Hippocampal formation (tissue), 2 donors: ENCODE data around the gene RIMBP2.

Experiments used
- DNase-seq, 2 donors: peaks; one replicate each; lab custom pipeline; 2025; lab: John Stamatoyannopoulos, UW

Gene RIMBP2

DNA sequence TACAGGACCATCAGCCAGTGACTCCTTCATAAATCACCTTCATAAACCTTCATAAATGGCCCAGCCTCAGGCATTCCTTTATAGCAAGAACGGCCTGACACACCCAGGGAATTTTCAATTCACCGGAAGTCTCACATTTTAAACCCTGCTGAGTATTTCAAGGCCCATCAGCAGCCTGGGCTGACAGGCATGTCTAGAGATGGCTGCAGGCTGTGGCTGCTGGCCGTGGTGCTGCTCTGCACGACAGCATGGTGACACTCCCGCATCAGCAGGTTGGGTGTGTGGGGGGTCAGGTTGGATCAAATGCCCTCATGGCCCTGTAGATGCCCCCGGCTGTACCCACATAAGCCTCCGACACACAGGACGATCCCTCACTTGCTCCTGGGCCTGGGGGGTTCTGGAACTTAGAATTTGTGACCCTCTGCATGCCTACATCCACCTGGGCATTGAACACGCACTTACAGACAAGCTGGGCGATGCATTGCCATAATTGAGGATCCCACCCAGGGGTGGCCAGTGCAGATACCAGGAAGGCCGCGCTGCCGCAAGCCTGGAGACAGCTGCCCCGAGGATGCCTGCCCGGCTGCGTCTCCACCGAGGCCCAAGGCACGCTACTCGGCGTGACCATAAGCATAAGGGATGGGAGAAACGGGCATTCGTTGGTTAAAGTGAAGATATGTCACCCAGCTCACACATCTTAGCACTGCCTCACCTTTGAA is 254.1 kb downstream of the RIMBP2 start:
- no peak for DNase-seq

- DNase-seq: no peak
Observed at GRCh38 chr12:130461447-130461815, 254.7 kb downstream of the RIMBP2 start.

DNA sequence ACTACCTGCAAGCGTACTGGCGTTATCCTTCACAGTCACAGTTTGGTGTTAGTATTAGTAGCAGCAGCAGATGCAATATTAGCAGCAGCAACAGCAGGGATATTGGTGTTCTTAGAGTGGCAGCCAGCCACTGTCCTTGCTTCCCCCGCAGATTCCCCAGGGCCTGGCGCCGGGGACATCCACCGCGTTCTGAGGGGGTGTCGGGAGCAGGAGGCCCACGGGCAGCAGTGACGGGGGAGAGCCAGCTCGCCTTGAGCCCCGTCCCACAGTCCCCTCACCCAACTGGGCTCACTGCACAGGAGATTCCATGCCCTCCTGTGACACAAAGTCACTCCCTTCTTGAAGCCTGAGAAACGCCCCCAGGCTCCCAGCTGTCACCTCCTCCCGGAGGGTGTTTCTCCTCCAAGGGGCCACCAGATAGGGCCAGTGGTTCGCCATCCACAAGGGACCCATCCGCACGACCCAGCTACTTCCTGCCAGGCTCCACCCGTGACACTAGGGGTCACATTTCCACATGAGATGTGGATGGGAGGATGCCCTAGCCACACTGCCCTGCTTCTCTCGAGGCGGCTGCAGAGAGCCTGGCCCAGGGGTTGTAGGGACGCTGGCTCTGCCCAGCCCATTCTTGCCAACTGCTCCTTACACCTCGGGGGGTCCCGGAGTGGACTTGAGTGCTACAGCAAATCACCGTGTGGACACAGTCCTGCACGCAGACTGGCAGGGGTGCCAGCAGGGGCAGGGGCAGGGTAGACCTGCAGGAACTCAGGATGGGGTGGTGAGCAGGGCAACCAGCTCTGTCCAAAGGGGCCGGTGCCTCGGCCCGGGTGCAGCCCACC is 255.3 kb downstream of the RIMBP2 start:
- DNase-seq: no peak

- no peak for DNase-seq
Observed at GRCh38 chr12:130459916-130460315, 256.2 kb downstream of the RIMBP2 start.

DNA sequence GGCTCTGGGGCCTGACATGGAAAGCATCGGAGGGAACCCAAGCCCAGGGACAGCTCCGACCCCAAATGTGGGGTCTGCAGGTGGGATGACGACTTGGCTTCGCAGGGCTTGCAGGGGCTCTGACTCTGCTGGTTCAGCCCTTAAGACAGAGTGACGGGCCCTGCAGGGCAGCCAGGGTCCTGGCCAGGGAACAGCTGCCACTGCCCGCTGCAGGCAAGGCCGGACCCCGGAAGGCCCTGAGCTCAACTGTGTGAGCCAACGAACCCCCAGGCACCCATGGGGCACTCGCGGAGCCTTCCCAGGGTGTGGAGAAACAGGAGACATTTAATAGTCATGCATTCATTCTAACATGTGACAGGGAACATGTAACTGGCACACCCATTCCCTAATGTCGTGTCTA is 257.8 kb downstream of the RIMBP2 start:
- no peak for DNase-seq

DNA sequence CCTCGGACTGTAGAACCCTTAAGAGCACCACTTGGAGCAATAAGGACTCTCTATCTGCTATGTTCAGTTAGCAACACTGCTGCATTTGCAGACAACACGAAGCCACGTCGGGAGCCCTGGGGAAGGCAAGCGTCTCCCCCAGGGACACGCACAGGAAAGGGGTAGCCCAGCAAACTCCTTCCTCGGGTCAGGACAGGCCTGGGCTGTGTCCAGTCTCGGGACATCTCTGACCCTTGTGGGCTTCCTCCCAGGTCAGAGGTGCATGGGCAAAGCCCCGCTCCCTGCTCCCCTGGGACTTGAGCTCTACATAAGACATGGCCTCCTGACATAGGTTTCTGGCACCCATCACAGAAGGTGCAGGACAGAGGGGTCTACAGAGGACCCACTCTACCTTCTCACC is 258.9 kb downstream of the RIMBP2 start:
- no peak for DNase-seq

- no peak for DNase-seq
Observed at GRCh38 chr12:130456375-130457199, 259.5 kb downstream of the RIMBP2 start.

DNA sequence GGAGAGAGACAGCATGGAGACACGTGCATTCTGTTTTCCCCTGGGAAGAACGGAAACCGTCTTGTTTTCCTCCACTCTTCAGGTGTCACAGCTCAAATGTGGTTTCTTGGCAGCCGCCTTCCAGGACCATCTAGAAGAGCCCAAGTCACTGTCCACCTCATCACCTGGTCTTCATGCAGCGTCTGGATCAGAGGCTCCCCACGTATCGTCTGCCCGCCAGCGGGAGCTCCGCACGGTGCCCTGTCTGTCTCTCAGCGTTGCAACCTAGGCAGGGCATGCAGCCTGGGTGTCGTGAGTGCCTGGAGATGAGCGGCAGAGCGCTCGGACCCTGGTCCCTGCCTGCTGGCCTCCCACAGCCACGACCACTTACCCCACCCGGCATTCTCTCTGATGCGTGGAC is 260.9 kb downstream of the RIMBP2 start:
- no peak for DNase-seq

GRCh38 chr12:130454296-130454695 is 261.8 kb downstream of the RIMBP2 start:
- no peak for DNase-seq

- no peak for DNase-seq
Observed at GRCh38 chr12:130452546-130452945, 263.6 kb downstream of the RIMBP2 start.

DNA sequence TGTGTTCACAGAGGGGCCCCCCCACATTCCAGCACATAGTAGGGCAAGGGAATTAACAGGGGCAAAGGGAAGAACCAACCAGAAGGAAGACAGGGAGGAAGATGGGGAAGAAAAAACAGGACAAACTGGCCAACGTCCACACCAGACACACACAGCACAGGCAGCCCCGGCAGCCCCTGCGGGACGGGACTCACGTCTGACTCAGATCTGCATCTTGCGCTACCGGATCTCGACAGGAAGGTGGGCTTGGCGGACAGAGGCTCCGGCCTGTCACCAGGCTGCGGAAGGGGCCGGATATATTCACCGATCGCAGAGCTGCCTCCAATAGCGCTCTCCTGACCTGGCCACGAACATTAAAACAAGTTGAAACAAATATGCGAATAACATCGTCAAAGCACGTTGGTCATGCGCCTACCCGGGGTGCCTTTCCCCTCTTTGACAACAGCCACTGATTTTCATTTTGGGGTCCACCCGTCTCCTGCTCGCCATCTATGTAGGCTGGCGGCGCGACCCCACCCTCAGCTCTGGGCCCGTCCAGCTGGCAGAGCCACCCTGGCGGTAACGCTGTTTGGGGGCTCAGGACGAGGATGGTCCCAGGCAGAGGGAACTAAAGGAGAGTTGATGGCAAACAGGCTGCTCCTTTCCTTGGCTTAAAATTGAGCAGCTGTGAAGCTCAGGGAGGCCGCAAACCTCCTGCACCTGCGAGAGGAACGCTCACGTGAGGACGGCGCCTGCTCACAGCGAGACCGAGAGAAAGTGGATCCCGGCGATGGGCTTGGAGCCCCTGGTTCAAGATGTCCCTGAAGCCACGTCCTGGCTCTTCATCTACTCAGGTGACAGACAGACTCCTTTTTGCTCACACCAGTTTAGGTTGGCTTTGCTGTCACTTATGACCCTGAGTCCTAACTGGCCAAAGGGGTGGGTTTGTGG is 264.8 kb downstream of the RIMBP2 start:
- DNase-seq: no peak

DNA sequence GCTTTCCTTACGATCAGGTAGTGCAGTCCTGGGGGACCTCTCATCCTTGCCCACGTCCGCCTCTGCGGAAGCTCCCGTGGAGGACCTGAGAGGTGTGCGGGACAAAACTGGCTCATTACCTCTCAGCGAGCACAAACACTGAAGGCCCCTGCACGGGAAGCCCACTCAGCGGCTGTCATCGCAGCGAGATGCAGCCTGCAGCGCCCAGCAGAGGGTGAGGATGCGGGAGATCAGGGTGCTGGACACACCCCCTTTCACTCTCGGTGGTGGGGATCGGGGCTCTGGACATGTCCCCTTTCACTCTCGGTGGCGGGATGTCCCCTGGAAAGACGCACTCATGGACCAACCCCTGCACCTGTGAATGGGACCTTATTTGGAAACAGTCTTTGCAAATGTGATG is 266.8 kb downstream of the RIMBP2 start:
- DNase-seq: no peak

GRCh38 chr12:130448044-130448821 is 267.9 kb downstream of the RIMBP2 start:
- DNase-seq: no peak

GRCh38 chr12:130447655-130447965 is 268.5 kb downstream of the RIMBP2 start:
- no peak for DNase-seq

DNA sequence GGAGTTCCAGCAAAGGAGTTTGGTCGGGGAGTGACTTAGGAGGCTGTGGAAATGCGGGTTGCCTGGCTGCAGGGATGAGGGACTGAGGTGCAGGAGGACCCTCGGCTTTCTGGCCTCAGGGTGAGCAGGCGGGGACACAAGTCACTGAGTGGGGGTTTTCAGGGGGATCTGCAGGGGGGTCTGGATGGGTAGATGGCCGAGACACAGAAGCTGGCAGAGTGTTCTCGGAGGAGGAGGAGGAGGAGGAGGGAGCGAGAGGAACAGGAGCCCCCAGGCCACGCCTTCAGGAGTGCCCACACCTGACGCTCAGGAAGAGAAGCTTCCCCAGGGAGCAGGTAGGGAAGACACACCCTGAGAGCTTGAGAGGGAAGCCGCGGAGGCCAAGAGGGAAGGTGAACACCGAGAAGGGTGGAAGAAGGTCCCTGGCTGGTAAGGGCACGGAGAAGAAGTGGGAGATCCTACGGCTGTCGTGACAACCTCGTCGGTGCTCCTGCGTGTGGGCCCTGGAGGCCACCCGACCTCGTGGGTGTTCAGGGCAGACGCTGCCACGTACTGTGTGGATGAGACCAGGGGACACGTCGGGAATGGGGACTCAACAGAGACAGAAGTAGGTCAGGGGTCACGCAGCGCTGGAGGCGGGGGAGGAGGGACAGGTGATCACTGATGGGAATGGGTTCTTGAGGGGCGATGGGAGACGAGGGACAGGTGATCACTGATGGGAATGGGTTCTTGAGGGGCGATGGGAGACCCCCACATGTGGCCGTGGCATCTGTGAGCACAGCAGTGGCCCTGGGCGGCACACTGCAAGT is 269.0 kb downstream of the RIMBP2 start:
- DNase-seq: no peak

- no peak for DNase-seq
Observed at GRCh38 chr12:130444986-130445385, 271.1 kb downstream of the RIMBP2 start.

- DNase-seq: no peak
Observed at GRCh38 chr12:130444061-130444460, 272.0 kb downstream of the RIMBP2 start.

- DNase-seq: no peak
Observed at GRCh38 chr12:130441771-130442760, 274.0 kb downstream of the RIMBP2 start.
